MM.1S (cell line): ENCODE measurements around the gene SLX4IP.

ENCODE experiments used
- DNase-seq: peaks from one replicate; pipeline ENCODE4 v3.0.0-alpha.2; 2015
- H2AFZ ChIP-seq: fragments of 300-600 bp; sonication (generic); 2 replicates; pipeline ENCODE4 v1.6.0; 2016; ENCODE audit warnings: antibody characterized with exemption, low read length
- H3F3A ChIP-seq: fragments of 300-600 bp; sonication (generic); 2 replicates; pipeline ENCODE4 v1.6.1; 2016; ENCODE audit warnings: mild to moderate bottlenecking, antibody characterized with exemption, low read length, moderate library complexity, mixed read lengths; ENCODE audit not compliant: insufficient read depth
- H3K27ac ChIP-seq: fragments of 300-600 bp; sonication (generic); 2 replicates; pipeline ENCODE4 v1.5.1; 2016; ENCODE audit warnings: mild to moderate bottlenecking, low read length
- H3K27me3 ChIP-seq: fragments of 300-600 bp; sonication (generic); replicated peaks from 2 replicates; pipeline ENCODE4 v1.6.0; 2016; ENCODE audit warnings: low read length; ENCODE audit not compliant: insufficient read depth
- H3K36me3 ChIP-seq: fragments of 300-600 bp; sonication (generic); replicated peaks from 2 replicates; pipeline ENCODE4 v1.6.1; 2016; ENCODE audit warnings: mild to moderate bottlenecking, low read length, mixed read lengths; ENCODE audit not compliant: insufficient read depth
- H3K4me1 ChIP-seq: fragments of 300-600 bp; sonication (generic); 2 replicates; pipeline ENCODE4 v1.6.1; 2016; ENCODE audit warnings: low read length, mixed read lengths
- H3K4me2 ChIP-seq: fragments of 300-600 bp; sonication (generic); 2 replicates; pipeline ENCODE4 v1.6.0; 2016; ENCODE audit warnings: low read depth, low read length
- H3K4me3 ChIP-seq: fragments of 300-600 bp; sonication (generic); 2 replicates; pipeline ENCODE4 v1.5.1; 2016; ENCODE audit warnings: low read length, mixed read lengths
- H3K79me2 ChIP-seq: fragments of 300-600 bp; sonication (generic); 2 replicates; pipeline ENCODE4 v1.6.1; 2016; ENCODE audit warnings: mixed run types, low read length, mixed read lengths
- H3K9ac ChIP-seq: fragments of 300-600 bp; sonication (generic); 2 replicates; pipeline ENCODE4 v1.6.1; 2016; ENCODE audit warnings: low read length, mixed read lengths
- H3K9me2 ChIP-seq: fragments of 300-600 bp; sonication (generic); replicated peaks from 2 replicates; pipeline ENCODE4 v1.6.1; 2016; ENCODE audit warnings: mild to moderate bottlenecking, low read length, mixed read lengths; ENCODE audit not compliant: insufficient read depth
- H3K9me3 ChIP-seq: fragments of 300-600 bp; sonication (generic); replicated peaks from 2 replicates; pipeline ENCODE4 v1.6.1; 2016; ENCODE audit warnings: mild to moderate bottlenecking, low read length, mixed read lengths; ENCODE audit not compliant: insufficient read depth
- H4K20me1 ChIP-seq: fragments of 300-600 bp; sonication (generic); 2 replicates; pipeline ENCODE4 v1.6.1; 2016; ENCODE audit warnings: mild to moderate bottlenecking, low read length, moderate library complexity, mixed read lengths; ENCODE audit not compliant: insufficient read depth
- EZH2 ChIP-seq: fragments of 300-600 bp; sonication (generic); optimal IDR thresholded peaks from 2 replicates; pipeline ENCODE3; 2017; ENCODE audit warnings: low read depth, mild to moderate bottlenecking, antibody characterized with exemption, low read length, mixed read lengths
- EZH2phosphoT487 ChIP-seq: fragments of 300-600 bp; sonication (generic); IDR thresholded peaks from 2 replicates; pipeline ENCODE4 v1.6.1; 2018; ENCODE audit warnings: antibody characterized with exemption, low read length
- TF ChIP-seq, protein P1 (sequence below): fragments of 300-600 bp; sonication (generic); IDR thresholded peaks from 2 replicates; pipeline ENCODE4 v1.5.1; 2016; ENCODE audit warnings: antibody characterized with exemption, low read length, mixed read lengths

Gene SLX4IP

DNA sequence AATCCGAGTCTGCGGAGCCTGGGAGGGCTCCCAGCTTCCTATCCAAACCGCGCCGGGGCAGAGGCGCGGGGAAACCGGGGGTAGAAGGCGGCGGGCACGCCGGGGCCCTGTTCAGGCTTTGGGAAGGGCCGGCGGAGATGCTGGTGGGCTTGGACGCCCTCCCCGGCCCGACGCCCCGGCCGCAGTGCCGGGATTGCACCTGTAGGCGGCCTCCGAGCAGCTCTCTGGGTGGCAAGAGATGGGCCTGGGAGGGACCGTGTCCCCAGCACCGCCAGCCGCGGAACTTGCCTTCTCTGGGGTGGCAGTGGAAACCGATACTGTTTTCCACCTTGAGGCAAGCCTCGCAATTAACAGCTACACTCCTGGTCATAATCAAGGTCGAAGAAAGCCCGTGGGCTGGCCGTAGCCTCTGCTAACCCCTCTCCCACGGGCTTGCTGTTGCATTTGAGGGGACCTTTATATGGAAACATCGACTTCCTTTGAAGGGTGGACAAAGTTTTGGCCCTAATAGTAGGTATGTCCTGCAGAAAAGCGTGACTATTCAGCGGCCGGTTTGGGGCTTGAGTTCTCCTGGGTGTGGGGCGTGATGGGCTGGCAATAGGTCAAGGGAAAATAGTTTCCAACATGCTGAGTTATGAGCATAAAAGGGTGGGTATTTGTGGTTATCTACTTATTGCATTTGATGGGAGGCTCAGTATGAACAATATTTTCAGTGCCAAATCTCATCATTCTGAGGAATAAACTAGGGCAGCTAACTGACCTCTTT is 239.8 kb downstream of the SLX4IP start:
- Histone ChIP-seq H3K27me3 (no peaks in the 10 kb centered on the region), H3K4me3 (peak overlapping the region; percentile 86), H3K4me2 (peak overlapping the region; percentile 90), H3F3A (peaks cover 49% of the 10 kb centered on the region), H3K27ac (peak overlapping the region; percentile 99), H4K20me1 (no peaks in the 10 kb centered on the region), H3K9me2 (no peaks in the 10 kb centered on the region), H3K9ac (peak overlapping the region; percentile 99), H3K9me3 (no peaks in the 10 kb centered on the region), H2AFZ (peak overlapping the region; percentile 90), H3K79me2 (peaks cover 13% of the 10 kb centered on the region), H3K36me3 (no peaks in the 10 kb centered on the region), H3K4me1 (peaks cover 8% of the 10 kb centered on the region)
- peak; percentile 86 for DNase-seq
- TF ChIP-seq EZH2phosphoT487, result no peak
- TF ChIP-seq, protein P1, sequence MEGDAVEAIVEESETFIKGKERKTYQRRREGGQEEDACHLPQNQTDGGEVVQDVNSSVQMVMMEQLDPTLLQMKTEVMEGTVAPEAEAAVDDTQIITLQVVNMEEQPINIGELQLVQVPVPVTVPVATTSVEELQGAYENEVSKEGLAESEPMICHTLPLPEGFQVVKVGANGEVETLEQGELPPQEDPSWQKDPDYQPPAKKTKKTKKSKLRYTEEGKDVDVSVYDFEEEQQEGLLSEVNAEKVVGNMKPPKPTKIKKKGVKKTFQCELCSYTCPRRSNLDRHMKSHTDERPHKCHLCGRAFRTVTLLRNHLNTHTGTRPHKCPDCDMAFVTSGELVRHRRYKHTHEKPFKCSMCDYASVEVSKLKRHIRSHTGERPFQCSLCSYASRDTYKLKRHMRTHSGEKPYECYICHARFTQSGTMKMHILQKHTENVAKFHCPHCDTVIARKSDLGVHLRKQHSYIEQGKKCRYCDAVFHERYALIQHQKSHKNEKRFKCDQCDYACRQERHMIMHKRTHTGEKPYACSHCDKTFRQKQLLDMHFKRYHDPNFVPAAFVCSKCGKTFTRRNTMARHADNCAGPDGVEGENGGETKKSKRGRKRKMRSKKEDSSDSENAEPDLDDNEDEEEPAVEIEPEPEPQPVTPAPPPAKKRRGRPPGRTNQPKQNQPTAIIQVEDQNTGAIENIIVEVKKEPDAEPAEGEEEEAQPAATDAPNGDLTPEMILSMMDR, result peak; percentile 77
- TF ChIP-seq EZH2, result no peak

- Histone ChIP-seq H3K79me2 (peaks cover 13% of the 10 kb centered on the region; the same call in 1 of the 2 replicates), H3K4me3 (peak overlapping the region; percentile 86), H3F3A (peaks cover 43% of the 10 kb centered on the region), H3K4me2 (peak overlapping the region; percentile 90), H3K27me3 (no peaks in the 10 kb centered on the region), H3K4me1 (peaks cover 7% of the 10 kb centered on the region), H3K27ac (peak overlapping the region; percentile 99; the same call in 1 of the 2 replicates), H2AFZ (no peak overlapping the region), H4K20me1 (no peaks in the 10 kb centered on the region), H3K9me2 (no peaks in the 10 kb centered on the region), H3K36me3 (no peaks in the 10 kb centered on the region), H3K9me3 (no peaks in the 10 kb centered on the region), H3K9ac (no peak overlapping the region)
- no peak for TF ChIP-seq EZH2phosphoT487
- TF ChIP-seq, protein P1, result no peak
- DNase-seq, result no peak
These were observed 240.3 kb downstream of the SLX4IP start for GRCh38 chr20:10675450-10675848.

GRCh38 chr20:10676518-10676917 is 241.4 kb downstream of the SLX4IP start:
- Histone ChIP-seq H3F3A (peaks cover 33% of the 10 kb centered on the region), H3K4me3 (no peak overlapping the region), H3K9ac (no peak overlapping the region), H2AFZ (no peak overlapping the region), H4K20me1 (no peaks in the 10 kb centered on the region), H3K9me3 (no peaks in the 10 kb centered on the region), H3K27ac (no peak overlapping the region), H3K27me3 (no peaks in the 10 kb centered on the region), H3K79me2 (peaks cover 13% of the 10 kb centered on the region; the same call in 1 of the 2 replicates), H3K4me2 (no peak overlapping the region), H3K4me1 (peaks cover 7% of the 10 kb centered on the region), H3K9me2 (no peaks in the 10 kb centered on the region), H3K36me3 (no peaks in the 10 kb centered on the region)
- no peak for TF ChIP-seq EZH2phosphoT487
- TF ChIP-seq EZH2, result no peak
- TF ChIP-seq, protein P1, result no peak
- DNase-seq, result no peak
